H54 (cell line): ENCODE results near the gene CLCN6.

Experiments used
- DNase-seq: peaks from one replicate; pipeline ENCODE4 v3.0.0; 2011; ENCODE audit warnings: low spot score, mixed read lengths; ENCODE audit not compliant: insufficient read length
- FAIRE-seq: peaks from 3 replicates; lab custom pipeline; 2011; peaks lifted over from hg19 to GRCh38; lab: Jason Lieb, UNC
- POLR2A ChIP-seq: IDR thresholded peaks from 2 replicates; pipeline ENCODE4 v1.6.1; 2011; ENCODE audit warnings: low read depth, mild to moderate bottlenecking, low read length

Gene CLCN6

DNA sequence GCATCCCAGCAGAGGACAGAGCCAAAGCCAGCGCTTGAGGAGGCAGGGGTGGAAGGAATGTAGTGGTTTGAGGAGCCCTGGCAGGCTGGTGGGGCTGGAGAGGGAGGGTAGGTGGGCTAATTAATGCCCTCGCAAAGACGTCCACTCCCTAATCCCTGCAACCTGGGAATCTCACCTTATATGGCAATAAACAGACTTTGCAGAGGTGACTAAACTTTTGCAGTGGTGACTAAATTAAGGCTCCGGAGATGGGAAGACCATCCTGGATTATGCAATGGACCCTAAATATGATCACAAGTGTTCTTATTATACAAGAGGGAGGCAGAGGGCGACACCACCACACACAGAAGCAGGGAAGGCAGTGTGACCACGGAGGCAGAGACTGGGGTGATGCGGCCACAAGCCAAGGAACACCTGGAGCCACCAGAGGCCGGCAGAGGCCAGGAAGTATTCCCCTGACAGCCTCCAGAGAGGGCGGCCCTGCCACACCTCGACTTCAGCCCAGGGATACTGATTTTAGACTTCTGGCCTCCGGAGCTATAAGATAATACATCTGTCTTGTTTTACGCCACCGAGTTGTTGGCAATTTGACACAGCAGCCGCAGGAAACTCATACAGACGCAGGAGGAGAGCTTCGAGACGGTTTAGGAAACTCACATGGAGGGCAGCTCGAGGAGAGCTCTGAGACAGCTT is 75.9 kb downstream of the CLCN6 start:
- no peak for FAIRE-seq
- DNase-seq, result no peak
- TF ChIP-seq POLR2A, result no peak

DNA sequence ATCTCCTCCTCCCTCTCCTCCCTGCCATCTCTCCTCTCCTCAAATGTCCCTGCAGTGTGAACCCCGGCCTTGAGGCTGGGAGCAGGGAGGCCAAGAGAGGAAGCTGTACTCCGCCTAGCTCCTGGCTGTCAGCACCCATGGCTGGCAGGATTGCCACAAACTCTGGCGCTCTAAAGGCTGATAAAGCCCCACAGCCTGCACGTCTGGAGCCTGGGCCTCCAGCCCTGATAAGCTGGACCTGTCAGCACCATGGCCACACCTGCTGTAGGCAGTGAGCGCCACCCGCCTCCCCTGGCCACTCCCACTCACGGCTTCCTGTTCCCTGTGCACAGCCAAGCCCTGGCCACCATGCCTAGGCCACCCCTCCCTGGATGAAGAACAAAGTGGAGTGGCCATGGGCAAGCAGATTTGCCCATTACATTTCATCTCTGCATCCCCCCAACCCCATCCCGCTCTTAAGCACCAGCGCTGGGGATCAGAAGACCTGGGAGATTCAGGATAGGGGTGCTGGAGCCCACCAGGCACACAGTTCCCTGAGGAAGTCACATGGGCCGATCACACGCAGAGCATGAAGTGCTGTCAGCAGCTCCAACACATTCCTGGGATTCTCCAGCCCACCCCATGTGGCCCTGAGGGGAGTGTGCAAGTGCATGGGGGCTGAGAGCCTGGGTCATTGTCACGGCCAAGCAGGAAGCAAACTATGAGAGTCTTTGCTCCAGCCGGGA is 77.0 kb downstream of the CLCN6 start:
- FAIRE-seq (no peak), DNase-seq (no peak)
- TF ChIP-seq POLR2A, result no peak

DNA sequence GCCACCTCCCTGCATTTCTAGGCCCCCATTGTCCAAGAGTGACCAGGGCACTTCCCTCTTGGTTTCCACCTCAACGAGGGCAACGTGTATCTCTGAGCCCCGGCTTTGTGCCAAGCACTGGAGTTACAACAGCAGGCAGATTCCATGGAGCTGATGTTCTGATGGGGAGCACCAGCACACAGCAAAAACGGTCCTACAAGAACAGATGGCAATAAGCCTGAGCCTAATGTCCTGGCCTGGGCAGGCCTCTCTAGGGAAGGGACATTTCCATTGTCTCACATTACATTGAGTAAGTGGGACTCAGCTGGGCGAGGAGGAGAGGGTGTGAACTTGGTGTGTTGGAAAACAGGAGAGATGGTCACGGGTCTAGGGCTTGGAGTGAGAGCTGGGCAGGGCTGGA is 79.9 kb downstream of the CLCN6 start:
- TF ChIP-seq POLR2A, result no peak
- FAIRE-seq (no peak), DNase-seq (no peak)

DNA sequence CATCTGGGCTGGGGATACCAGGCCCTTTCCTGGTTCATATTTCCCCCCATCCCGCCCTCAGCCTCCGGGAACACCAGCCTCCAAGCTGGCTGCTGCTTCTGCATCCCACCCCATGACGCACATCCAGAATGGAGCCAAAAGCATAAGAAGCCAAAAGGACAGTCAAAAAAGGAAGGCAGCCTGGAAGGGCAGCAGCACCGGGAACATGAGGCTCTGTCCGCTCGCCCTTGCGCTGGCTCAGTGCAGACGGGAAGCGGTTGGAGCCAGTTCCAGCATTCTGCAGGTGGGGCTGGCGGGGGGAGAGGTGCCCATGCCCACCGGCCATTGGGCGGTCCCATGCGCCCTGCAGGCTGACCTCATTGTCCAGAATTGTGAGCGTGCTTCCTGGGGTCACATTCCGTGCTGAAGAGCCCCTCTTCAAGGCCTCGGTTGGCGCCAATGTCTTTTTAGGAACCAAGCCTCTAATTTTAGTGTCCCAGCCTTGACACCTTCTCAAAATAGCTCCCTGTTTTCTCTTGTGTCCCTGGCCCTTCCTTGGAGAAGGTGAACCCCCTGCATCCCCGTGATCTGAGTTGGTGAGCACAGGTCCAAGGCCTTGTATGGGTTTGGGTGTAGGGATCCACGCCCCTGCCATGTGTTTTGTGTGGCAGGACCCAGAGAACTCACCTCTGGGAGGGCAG is 81.1 kb downstream of the CLCN6 start:
- FAIRE-seq (no peak), DNase-seq (no peak)
- TF ChIP-seq POLR2A, result no peak

DNA sequence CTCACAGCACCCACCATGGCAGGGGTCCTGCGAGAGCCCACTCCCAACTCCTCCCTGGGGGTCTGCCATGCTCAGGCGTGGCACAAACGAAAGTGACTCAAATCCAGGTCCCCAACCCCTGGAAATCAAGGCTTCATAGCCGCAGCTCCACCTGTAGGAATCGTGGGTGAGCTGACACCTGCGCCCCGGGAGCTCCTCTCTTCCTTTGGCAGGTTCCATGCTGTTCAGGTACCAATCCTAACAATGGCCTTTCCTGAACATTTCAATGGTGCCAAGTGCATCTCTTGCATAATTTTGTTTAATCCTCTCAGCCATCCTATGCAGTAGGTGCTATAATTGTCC is 81.6 kb downstream of the CLCN6 start:
- TF ChIP-seq POLR2A, result no peak
- DNase-seq (no peak), FAIRE-seq (no peak)

DNA sequence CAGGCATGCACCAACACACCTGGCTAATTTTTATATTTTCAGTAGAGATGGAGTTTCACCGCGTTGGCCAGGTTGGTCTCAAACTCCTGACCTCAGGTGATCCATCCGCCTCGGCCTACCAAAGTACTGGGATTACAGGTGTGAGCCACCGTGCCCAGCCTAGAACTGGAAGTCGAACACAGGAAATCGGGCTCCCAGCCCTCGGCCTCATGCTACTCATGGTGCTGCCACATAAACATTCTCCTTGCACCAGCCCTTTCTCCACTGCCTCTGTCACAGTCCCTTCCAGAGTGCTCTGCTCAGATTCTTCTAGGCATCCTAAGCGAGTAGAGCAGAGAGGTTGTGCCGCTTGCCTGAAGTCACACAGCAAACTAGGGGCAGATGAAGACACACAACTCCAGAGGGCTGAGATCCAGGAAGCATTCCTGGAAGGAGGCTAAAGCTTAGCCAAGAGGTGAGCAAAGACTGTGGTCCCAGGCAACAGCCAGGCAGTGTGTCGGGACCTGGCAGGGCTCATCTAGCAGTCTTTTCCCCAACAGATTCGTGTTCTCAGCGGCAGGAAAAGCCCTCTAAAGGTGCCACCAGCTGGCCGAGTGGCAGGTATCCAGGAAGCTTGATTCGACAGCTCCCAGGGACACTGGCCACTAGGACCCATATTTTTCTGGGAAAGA is 82.3 kb downstream of the CLCN6 start:
- FAIRE-seq, result no peak
- no peak for TF ChIP-seq POLR2A
- DNase-seq, result no peak

- FAIRE-seq (no peak), DNase-seq (no peak)
- TF ChIP-seq POLR2A, result no peak
These were observed 82.9 kb downstream of the CLCN6 start for GRCh38 chr1:11888877-11889208.

DNA sequence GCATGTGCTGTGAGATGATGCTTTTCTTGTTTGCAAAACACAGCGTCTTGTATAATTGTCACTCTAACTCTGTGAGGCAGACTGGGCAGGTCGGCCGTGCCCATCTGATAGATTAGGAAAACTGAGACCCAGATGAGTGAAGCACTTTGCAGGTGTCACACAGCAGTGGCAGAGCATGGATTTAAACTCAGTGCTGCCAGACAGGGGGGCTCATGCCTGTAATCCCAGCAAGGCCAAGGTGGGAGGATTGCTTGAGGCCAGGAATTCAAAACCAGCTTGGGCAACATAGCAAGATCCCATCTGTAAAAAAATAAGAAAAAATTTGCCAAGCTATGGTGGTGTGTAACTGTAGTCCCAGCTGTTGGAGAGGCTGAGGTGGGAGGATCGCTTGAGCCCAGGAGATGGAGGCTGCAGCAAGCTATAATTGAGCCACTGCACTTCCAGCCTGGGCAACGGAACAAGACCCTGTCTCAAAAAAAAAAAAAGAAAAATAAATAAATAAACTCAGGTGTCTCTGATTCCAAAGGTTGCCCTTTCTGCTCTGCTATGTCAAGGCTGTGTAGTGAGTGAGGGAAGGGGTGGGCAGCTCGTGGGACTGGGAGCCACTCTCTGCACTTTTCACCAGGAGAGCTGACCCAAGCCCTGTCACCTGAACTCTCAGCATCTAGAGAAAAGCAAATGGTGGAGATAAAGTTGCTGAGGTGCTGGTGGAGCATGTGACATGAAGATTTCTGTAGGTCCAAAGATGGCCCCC is 85.6 kb downstream of the CLCN6 start:
- no peak for FAIRE-seq
- DNase-seq, result no peak
- TF ChIP-seq POLR2A, result no peak
